ENCODE measurements around the gene MCC. TPM values are rescaled to one million over a fixed set of nuclear protein-coding genes. Genes with fewer than 3 reads are reported as not detected.

Gene MCC
- total RNA-seq, 1 experiment from 2014 or later: 23.5 TPM

- Mint-ChIP-seq H3K27me3 (ENCODE audit: low read depth) (no peaks in the 10 kb centered on the region; the same call in 1 of the 2 replicates), H3K4me3 (no peak overlapping the region), H3K36me3 (no peaks in the 10 kb centered on the region), H3K9me3 (no peaks in the 10 kb centered on the region), H3K4me1 (no peaks in the 10 kb centered on the region), H3K27ac (no peak overlapping the region)
- DNase-seq (ENCODE audit: low spot score) (no peak), ATAC-seq (no peak)
- POLR2A ChIA-PET: no interaction called here
- CTCF ChIA-PET: no interaction called here
- TF ChIP-seq MXD4 (CRISPR knock-in tag; IDR thresholded peaks at IDR 0.05; ENCODE audit: borderline replicate concordance) (no peak), ZNF232 (CRISPR knock-in tag; IDR thresholded peaks at IDR 0.05) (no peak), ZNF396 (CRISPR knock-in tag; IDR thresholded peaks at IDR 0.05; ENCODE audit: borderline replicate concordance) (no peak), ZNF532 (CRISPR knock-in tag; IDR thresholded peaks at IDR 0.05; ENCODE audit: borderline replicate concordance) (no peak), HMGA2 (CRISPR knock-in tag; IDR thresholded peaks at IDR 0.05) (no peak)
- TF ChIP-seq, protein P1, sequence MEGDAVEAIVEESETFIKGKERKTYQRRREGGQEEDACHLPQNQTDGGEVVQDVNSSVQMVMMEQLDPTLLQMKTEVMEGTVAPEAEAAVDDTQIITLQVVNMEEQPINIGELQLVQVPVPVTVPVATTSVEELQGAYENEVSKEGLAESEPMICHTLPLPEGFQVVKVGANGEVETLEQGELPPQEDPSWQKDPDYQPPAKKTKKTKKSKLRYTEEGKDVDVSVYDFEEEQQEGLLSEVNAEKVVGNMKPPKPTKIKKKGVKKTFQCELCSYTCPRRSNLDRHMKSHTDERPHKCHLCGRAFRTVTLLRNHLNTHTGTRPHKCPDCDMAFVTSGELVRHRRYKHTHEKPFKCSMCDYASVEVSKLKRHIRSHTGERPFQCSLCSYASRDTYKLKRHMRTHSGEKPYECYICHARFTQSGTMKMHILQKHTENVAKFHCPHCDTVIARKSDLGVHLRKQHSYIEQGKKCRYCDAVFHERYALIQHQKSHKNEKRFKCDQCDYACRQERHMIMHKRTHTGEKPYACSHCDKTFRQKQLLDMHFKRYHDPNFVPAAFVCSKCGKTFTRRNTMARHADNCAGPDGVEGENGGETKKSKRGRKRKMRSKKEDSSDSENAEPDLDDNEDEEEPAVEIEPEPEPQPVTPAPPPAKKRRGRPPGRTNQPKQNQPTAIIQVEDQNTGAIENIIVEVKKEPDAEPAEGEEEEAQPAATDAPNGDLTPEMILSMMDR (IDR thresholded peaks at IDR 0.05): no peak
Measured at GRCh38 chr5:113390224-113390623, 98.0 kb downstream of the MCC start.

- POLR2A ChIA-PET: no interaction called here
- no peak overlapping the region for H3K27ac Mint-ChIP-seq
- CTCF ChIA-PET: interaction anchor here (0.8 to 1.2 kb wide), 3 partner anchors 11 to 393 kb away, joined by 3 to 4 read pairs (median 3); no protein-coding TSS in a partner anchor
Measured at GRCh38 chr5:113389116-113389515, 99.1 kb downstream of the MCC start.

More at GRCh38 chr5:113389116-113389515, 99.1 kb downstream of the MCC start:
- H3K9me3 Mint-ChIP-seq: no peaks in the 10 kb centered on the region
- no peak for ATAC-seq
- DNase-seq (ENCODE audit: low spot score): no peak
- no peak for TF ChIP-seq ZNF532 (CRISPR knock-in tag; IDR thresholded peaks at IDR 0.05; ENCODE audit: borderline replicate concordance)
- no peak for TF ChIP-seq ESRRA (CRISPR knock-in tag; IDR thresholded peaks at IDR 0.05; ENCODE audit: borderline replicate concordance)
- no peak for TF ChIP-seq SMAD3 (CRISPR knock-in tag; IDR thresholded peaks at IDR 0.05; ENCODE audit: borderline replicate concordance)
- no peaks in the 10 kb centered on the region; the same call in 1 of the 2 replicates for H3K27me3 Mint-ChIP-seq (ENCODE audit: low read depth)
- no peaks in the 10 kb centered on the region for H3K36me3 Mint-ChIP-seq
- H3K4me3 Mint-ChIP-seq: no peak overlapping the region
- H3K4me1 Mint-ChIP-seq: no peaks in the 10 kb centered on the region
